Sigmoid colon (tissue), 4 donors: ENCODE data around the gene EARS2.

Source experiments
- CTCF ChIP-seq, 4 experiments: fragments of 450-650 bp in 3 of 4; fragments of 200-600 bp in 1 of 4; IDR thresholded peaks; one replicate each; pipeline ENCODE4 v1.5.1; 2016 to 2019; ENCODE audit warnings: antibody characterized with exemption in 4 of 4, mild to moderate bottlenecking in 3 of 4, moderate library complexity in 2 of 4
- EP300 ChIP-seq, 4 donors: sonication (generic); formaldehyde crosslinking; IDR thresholded peaks; one replicate each; pipeline ENCODE4 v1.6.1; 2017; ENCODE audit warnings: antibody characterized with exemption in 4 of 4
- POLR2A ChIP-seq, 2 donors: fragments of 450-650 bp; IDR thresholded peaks; one replicate each; pipeline ENCODE4 v1.6.1; 2016; ENCODE audit warnings: antibody characterized with exemption in 2 of 2, mild to moderate bottlenecking in 2 of 2, moderate library complexity in 2 of 2

- no peak for TF ChIP-seq CTCF (IDR thresholded peaks at IDR 0.05)
- no peak for TF ChIP-seq POLR2A (IDR thresholded peaks at IDR 0.05)
- TF ChIP-seq EP300 (IDR thresholded peaks at IDR 0.05) = no peak
These were observed 38.2 kb upstream of the EARS2 start for GRCh38 chr16:23595246-23595950.
